ENCODE measurements around the gene CDS2. TPM values are rescaled to one million over a fixed set of nuclear protein-coding genes. Genes with fewer than 3 reads are reported as not detected.

Gene CDS2
- total and polyA plus RNA-seq, 2 experiments from 2014 or later = 16.8 to 40.8 TPM

DNA sequence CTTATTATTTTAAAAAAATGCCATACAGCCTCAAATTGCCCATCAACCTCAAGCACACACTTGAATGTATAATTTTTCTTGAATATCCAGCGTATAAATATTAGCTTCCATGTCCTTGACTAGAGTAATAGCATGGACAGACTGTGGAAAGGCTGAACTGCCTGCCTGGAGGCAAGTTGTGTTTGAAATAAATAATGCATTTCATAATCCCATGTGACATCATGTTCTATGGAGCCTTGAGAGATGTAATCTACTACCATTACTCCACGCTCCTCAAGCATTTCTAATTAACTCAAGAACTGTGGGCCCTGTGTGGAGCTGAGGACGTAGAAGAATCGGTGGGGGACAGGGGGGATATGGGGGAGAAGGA lies 94.2 kb downstream of the CDS2 start:
- Histone ChIP-seq H2AFZ (no peak overlapping the region), H4K20me1 (replicated peaks; ENCODE audit: insufficient read depth) (no peaks in the 10 kb centered on the region)

More for the DNA sequence above, 94.2 kb downstream of the CDS2 start:
- no peak overlapping the region for H3K27ac Mint-ChIP-seq
- Histone ChIP-seq H3K27ac (ENCODE audit: low read depth) (no peak overlapping the region), H3K4me1 (ENCODE audit: insufficient read depth) (no peaks in the 10 kb centered on the region), H3K9me2 (ENCODE audit: insufficient read depth) (peaks cover 3% of the 10 kb centered on the region; the same call in 1 of the 2 replicates), H3K27me3 (ENCODE audit: insufficient read depth) (no peaks in the 10 kb centered on the region), H3K36me3 (ENCODE audit: insufficient read depth) (no peaks in the 10 kb centered on the region), H3K79me2 (replicated peaks; ENCODE audit: insufficient read depth) (no peaks in the 10 kb centered on the region), H3K4me3 (no peak overlapping the region), H3F3A (replicated peaks; ENCODE audit: low read depth) (no peaks in the 10 kb centered on the region), H3K4me2 (no peak overlapping the region)
- H3K9me3 Mint-ChIP-seq = no peaks in the 10 kb centered on the region
- no peak overlapping the region for H3K4me3 Mint-ChIP-seq
- H3K36me3 Mint-ChIP-seq (ENCODE audit: low read depth) = no peaks in the 10 kb centered on the region; the same call in 2 of the 3 replicates
- ATAC-seq (no peak), DNase-seq (ENCODE audit: low spot score) (no peak)
- peaks cover 5% of the 10 kb centered on the region for H3K27me3 Mint-ChIP-seq (ENCODE audit: insufficient read depth, low read depth, poor library complexity)
- TF ChIP-seq ZNF114 (CRISPR knock-in tag; IDR thresholded peaks at IDR 0.05) (no peak), JUNB (IDR thresholded peaks at IDR 0.05; ENCODE audit: unreplicated experiment) (no peak), EZH2phosphoT487 (IDR thresholded peaks at IDR 0.05; ENCODE audit: unreplicated experiment) (no peak), NANOG (IDR thresholded peaks at IDR 0.05; ENCODE audit: borderline replicate concordance) (no peak), EZH2 (IDR thresholded peaks at IDR 0.05; ENCODE audit: low read depth, unreplicated experiment) (no peak), ZNF331 (CRISPR knock-in tag; IDR thresholded peaks at IDR 0.05; ENCODE audit: low read depth) (no peak), CREB1 (CRISPR knock-in tag; IDR thresholded peaks at IDR 0.05; ENCODE audit: low read depth) (no peak), POLR2AphosphoS5 (IDR thresholded peaks at IDR 0.05; ENCODE audit: low read depth) (no peak), STAT1 (IDR thresholded peaks at IDR 0.05; ENCODE audit: unreplicated experiment) (no peak)
- TF ChIP-seq, protein P1, sequence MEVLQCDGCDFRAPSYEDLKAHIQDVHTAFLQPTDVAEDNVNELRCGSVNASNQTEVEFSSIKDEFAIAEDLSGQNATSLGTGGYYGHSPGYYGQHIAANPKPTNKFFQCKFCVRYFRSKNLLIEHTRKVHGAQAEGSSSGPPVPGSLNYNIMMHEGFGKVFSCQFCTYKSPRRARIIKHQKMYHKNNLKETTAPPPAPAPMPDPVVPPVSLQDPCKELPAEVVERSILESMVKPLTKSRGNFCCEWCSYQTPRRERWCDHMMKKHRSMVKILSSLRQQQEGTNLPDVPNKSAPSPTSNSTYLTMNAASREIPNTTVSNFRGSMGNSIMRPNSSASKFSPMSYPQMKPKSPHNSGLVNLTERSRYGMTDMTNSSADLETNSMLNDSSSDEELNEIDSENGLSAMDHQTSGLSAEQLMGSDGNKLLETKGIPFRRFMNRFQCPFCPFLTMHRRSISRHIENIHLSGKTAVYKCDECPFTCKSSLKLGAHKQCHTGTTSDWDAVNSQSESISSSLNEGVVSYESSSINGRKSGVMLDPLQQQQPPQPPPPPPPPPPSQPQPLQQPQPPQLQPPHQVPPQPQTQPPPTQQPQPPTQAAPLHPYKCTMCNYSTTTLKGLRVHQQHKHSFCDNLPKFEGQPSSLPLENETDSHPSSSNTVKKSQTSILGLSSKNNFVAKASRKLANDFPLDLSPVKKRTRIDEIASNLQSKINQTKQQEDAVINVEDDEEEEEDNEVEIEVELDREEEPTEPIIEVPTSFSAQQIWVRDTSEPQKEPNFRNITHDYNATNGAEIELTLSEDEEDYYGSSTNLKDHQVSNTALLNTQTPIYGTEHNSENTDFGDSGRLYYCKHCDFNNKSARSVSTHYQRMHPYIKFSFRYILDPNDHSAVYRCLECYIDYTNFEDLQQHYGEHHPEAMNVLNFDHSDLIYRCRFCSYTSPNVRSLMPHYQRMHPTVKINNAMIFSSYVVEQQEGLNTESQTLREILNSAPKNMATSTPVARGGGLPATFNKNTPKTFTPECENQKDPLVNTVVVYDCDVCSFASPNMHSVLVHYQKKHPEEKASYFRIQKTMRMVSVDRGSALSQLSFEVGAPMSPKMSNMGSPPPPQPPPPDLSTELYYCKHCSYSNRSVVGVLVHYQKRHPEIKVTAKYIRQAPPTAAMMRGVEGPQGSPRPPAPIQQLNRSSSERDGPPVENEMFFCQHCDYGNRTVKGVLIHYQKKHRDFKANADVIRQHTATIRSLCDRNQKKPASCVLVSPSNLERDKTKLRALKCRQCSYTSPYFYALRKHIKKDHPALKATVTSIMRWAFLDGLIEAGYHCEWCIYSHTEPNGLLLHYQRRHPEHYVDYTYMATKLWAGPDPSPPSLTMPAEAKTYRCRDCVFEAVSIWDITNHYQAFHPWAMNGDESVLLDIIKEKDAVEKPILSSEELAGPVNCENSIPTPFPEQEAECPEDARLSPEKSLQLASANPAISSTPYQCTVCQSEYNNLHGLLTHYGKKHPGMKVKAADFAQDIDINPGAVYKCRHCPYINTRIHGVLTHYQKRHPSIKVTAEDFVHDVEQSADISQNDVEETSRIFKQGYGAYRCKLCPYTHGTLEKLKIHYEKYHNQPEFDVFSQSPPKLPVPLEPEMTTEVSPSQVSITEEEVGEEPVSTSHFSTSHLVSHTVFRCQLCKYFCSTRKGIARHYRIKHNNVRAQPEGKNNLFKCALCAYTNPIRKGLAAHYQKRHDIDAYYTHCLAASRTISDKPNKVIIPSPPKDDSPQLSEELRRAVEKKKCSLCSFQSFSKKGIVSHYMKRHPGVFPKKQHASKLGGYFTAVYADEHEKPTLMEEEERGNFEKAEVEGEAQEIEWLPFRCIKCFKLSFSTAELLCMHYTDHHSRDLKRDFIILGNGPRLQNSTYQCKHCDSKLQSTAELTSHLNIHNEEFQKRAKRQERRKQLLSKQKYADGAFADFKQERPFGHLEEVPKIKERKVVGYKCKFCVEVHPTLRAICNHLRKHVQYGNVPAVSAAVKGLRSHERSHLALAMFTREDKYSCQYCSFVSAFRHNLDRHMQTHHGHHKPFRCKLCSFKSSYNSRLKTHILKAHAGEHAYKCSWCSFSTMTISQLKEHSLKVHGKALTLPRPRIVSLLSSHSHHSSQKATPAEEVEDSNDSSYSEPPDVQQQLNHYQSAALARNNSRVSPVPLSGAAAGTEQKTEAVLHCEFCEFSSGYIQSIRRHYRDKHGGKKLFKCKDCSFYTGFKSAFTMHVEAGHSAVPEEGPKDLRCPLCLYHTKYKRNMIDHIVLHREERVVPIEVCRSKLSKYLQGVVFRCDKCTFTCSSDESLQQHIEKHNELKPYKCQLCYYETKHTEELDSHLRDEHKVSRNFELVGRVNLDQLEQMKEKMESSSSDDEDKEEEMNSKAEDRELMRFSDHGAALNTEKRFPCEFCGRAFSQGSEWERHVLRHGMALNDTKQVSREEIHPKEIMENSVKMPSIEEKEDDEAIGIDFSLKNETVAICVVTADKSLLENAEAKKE (CRISPR knock-in tag; IDR thresholded peaks at IDR 0.05) = no peak
- TF ChIP-seq, protein P2, sequence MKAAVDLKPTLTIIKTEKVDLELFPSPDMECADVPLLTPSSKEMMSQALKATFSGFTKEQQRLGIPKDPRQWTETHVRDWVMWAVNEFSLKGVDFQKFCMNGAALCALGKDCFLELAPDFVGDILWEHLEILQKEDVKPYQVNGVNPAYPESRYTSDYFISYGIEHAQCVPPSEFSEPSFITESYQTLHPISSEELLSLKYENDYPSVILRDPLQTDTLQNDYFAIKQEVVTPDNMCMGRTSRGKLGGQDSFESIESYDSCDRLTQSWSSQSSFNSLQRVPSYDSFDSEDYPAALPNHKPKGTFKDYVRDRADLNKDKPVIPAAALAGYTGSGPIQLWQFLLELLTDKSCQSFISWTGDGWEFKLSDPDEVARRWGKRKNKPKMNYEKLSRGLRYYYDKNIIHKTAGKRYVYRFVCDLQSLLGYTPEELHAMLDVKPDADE (IDR thresholded peaks at IDR 0.05) = no peak
- TF ChIP-seq, protein P3, sequence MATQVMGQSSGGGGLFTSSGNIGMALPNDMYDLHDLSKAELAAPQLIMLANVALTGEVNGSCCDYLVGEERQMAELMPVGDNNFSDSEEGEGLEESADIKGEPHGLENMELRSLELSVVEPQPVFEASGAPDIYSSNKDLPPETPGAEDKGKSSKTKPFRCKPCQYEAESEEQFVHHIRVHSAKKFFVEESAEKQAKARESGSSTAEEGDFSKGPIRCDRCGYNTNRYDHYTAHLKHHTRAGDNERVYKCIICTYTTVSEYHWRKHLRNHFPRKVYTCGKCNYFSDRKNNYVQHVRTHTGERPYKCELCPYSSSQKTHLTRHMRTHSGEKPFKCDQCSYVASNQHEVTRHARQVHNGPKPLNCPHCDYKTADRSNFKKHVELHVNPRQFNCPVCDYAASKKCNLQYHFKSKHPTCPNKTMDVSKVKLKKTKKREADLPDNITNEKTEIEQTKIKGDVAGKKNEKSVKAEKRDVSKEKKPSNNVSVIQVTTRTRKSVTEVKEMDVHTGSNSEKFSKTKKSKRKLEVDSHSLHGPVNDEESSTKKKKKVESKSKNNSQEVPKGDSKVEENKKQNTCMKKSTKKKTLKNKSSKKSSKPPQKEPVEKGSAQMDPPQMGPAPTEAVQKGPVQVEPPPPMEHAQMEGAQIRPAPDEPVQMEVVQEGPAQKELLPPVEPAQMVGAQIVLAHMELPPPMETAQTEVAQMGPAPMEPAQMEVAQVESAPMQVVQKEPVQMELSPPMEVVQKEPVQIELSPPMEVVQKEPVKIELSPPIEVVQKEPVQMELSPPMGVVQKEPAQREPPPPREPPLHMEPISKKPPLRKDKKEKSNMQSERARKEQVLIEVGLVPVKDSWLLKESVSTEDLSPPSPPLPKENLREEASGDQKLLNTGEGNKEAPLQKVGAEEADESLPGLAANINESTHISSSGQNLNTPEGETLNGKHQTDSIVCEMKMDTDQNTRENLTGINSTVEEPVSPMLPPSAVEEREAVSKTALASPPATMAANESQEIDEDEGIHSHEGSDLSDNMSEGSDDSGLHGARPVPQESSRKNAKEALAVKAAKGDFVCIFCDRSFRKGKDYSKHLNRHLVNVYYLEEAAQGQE (IDR thresholded peaks at IDR 0.05; ENCODE audit: unreplicated experiment) = no peak
- TF ChIP-seq, protein P4, sequence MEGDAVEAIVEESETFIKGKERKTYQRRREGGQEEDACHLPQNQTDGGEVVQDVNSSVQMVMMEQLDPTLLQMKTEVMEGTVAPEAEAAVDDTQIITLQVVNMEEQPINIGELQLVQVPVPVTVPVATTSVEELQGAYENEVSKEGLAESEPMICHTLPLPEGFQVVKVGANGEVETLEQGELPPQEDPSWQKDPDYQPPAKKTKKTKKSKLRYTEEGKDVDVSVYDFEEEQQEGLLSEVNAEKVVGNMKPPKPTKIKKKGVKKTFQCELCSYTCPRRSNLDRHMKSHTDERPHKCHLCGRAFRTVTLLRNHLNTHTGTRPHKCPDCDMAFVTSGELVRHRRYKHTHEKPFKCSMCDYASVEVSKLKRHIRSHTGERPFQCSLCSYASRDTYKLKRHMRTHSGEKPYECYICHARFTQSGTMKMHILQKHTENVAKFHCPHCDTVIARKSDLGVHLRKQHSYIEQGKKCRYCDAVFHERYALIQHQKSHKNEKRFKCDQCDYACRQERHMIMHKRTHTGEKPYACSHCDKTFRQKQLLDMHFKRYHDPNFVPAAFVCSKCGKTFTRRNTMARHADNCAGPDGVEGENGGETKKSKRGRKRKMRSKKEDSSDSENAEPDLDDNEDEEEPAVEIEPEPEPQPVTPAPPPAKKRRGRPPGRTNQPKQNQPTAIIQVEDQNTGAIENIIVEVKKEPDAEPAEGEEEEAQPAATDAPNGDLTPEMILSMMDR (conservative IDR thresholded peaks at IDR 0.05; ENCODE audit: low read depth in 2 of 2) = no peak
- peaks cover 4% of the 10 kb centered on the region for H3K4me1 Mint-ChIP-seq
